Naive B cell (primary cell): ENCODE results near the gene RAD51B. TPM values are rescaled to one million over a fixed set of nuclear protein-coding genes. Genes with fewer than 3 reads are reported as not detected.
"Not testable (repeated sequence)": the region's sequence is repeated elsewhere in the genome, so short reads cannot be mapped to it uniquely, and the experiment has no call there.

Experiments
- ATAC-seq, 2 donors: fragments of 150-1000 bp; cut with Tn5 transposase; 2 replicates each; pipeline ENCODE4 v1.10.0; 2021; ENCODE audit warnings: low read depth in 2 of 2, mild to moderate bottlenecking in 2 of 2, moderate library complexity in 2 of 2
- DNase-seq: peaks from one replicate; pipeline ENCODE4 v3.0.0; 2022
- H3K27ac Mint-ChIP-seq, 6 donors: one replicate each; pipeline ENCODE4 v1.8.0; 2020 to 2022; ENCODE audit warnings: mild to moderate bottlenecking in 6 of 6, mixed read lengths in 6 of 6, moderate library complexity in 5 of 6, inconsistent platforms in 2 of 6
- H3K27me3 Mint-ChIP-seq, 3 donors: one replicate each; pipeline ENCODE4 v1.8.0; 2021 to 2022; ENCODE audit warnings: mixed read lengths in 3 of 3, mild to moderate bottlenecking in 1 of 3
- H3K36me3 Mint-ChIP-seq, 2 donors: one replicate each; pipeline ENCODE4 v1.8.0; 2020 to 2022; ENCODE audit warnings: mixed read lengths in 2 of 2, inconsistent platforms in 1 of 2, mild to moderate bottlenecking in 1 of 2
- H3K4me1 Mint-ChIP-seq, 3 donors: one replicate each; pipeline ENCODE4 v1.8.0; 2020 to 2022; ENCODE audit warnings: mixed read lengths in 3 of 3, inconsistent platforms in 1 of 3, mild to moderate bottlenecking in 1 of 3, moderate library complexity in 1 of 3
- H3K4me3 Mint-ChIP-seq, 8 donors: one replicate each; pipeline ENCODE4 v1.8.0; 2020 to 2022; ENCODE audit warnings: mild to moderate bottlenecking in 8 of 8, mixed read lengths in 8 of 8, moderate library complexity in 8 of 8, inconsistent platforms in 2 of 8
- H3K9me3 Mint-ChIP-seq, 7 donors: one replicate each; pipeline ENCODE4 v1.8.0; 2020 to 2022; ENCODE audit warnings: mixed read lengths in 7 of 7, mild to moderate bottlenecking in 5 of 7, inconsistent platforms in 2 of 7, moderate library complexity in 1 of 7
- polyA plus RNA-seq, 6 donors: library from polyadenylated mRNA; unstranded; fragments of 300-500 nt; fragmentation: Illumina TruSeq; gene quantifications; one replicate each; pipeline ENCODE4 v1.2.3, GENCODE V29; 2021; ENCODE audit warnings: low read depth in 6 of 6

The RAD51B gene
- polyA plus RNA-seq, 6 donors from 2014 or later, result 27.4 to 37.2 (median 31.8) TPM

DNA sequence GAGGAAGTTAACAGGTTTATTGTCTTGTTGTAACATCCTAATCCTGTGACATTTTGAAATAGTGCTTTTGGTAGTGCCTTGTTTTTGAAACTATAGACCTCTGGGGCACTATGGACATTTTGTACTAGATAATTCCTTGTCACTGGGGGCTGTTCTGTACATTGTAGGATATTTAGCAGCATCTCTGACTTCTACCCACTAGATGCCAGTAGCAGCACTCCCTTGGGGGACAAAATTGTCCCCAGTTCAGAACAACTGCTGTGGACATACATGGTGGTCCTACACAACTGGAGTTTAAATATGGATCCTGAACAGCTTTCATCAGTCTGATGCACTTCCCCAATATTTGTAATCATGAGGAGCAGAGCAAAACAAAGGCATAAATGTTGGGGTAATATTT lies 264.7 kb downstream of the RAD51B start:
- Mint-ChIP-seq H3K4me1 (peaks cover 23 to 43% (median 34%) of the 10 kb centered on the region in 3 donors), H3K9me3 (peaks cover 0 to 2% (median 0%) of the 10 kb centered on the region in 7 donors), H3K36me3 (no peaks in the 10 kb centered on the region), H3K4me3 (no peak overlapping the region), H3K27me3 (no peaks in the 10 kb centered on the region), H3K27ac (no peak overlapping the region)
- DNase-seq (no peak), ATAC-seq (no peak)

GRCh38 chr14:68085742-68086141 lies 266.2 kb downstream of the RAD51B start:
- peaks cover 0 to 2% (median 0%) of the 10 kb centered on the region in 7 donors for H3K9me3 Mint-ChIP-seq
- H3K36me3 Mint-ChIP-seq, result no peaks in the 10 kb centered on the region
- DNase-seq (no peak), ATAC-seq (no peak)
- H3K4me3 Mint-ChIP-seq, result no peak overlapping the region
- H3K4me1 Mint-ChIP-seq, result peaks cover 11 to 30% (median 23%) of the 10 kb centered on the region in 3 donors
- no peaks in the 10 kb centered on the region for H3K27me3 Mint-ChIP-seq
- peak overlapping the region in 1 of 6 donors; percentile 38 for H3K27ac Mint-ChIP-seq

DNA sequence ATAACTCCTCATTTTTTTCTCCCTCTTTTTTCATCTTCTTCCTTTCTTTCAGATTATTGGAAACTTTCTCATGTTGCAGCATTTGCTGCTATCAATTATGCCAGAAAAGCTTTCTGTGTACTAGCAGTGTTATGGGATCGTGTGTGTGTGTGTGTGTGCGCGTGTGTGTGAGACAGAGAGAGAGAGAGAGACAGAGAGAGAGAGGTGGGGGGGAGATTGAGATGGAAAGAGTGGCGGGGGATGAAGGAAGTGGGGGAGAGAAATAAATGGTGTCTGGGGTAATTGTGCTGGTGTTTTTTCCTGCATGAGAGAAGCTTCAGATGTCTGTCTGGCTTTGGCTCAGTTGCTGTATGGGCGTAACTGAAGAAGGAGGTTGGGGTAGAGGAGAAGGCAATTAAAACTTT lies 268.9 kb downstream of the RAD51B start:
- peak overlapping the region in 2 of 6 donors; percentile 1 to 49 for H3K27ac Mint-ChIP-seq
- ATAC-seq (no peak), DNase-seq (no peak)
- peaks cover 6 to 18% (median 8%) of the 10 kb centered on the region in 3 donors for H3K4me1 Mint-ChIP-seq
- H3K4me3 Mint-ChIP-seq, result no peak overlapping the region
- H3K36me3 Mint-ChIP-seq, result no peaks in the 10 kb centered on the region
- H3K27me3 Mint-ChIP-seq, result no peaks in the 10 kb centered on the region
- peaks cover 0 to 11% (median 2%) of the 10 kb centered on the region in 7 donors for H3K9me3 Mint-ChIP-seq

GRCh38 chr14:68089146-68089731 lies 269.7 kb downstream of the RAD51B start:
- peaks cover 0 to 11% (median 2%) of the 10 kb centered on the region in 7 donors for H3K9me3 Mint-ChIP-seq
- H3K27ac Mint-ChIP-seq, result peak overlapping the region in 2 of 6 donors; percentile 74 to 81
- peak overlapping the region in 3 of 8 donors; percentile 18 to 30 (median 23) for H3K4me3 Mint-ChIP-seq
- ATAC-seq (no peak), DNase-seq (no peak)
- H3K27me3 Mint-ChIP-seq, result no peaks in the 10 kb centered on the region
- peaks cover 6 to 18% (median 8%) of the 10 kb centered on the region in 3 donors for H3K4me1 Mint-ChIP-seq
- peaks cover 0 to 4% of the 10 kb centered on the region in 2 donors for H3K36me3 Mint-ChIP-seq

GRCh38 chr14:68094158-68094557 lies 274.6 kb downstream of the RAD51B start:
- no peak for DNase-seq
- peaks cover 0 to 8% (median 0%) of the 10 kb centered on the region in 3 donors for H3K4me1 Mint-ChIP-seq
- no peak overlapping the region for H3K4me3 Mint-ChIP-seq
- H3K36me3 Mint-ChIP-seq, result peaks cover 20 to 22% of the 10 kb centered on the region in 2 donors
- H3K9me3 Mint-ChIP-seq, result peaks cover 3 to 18% (median 12%) of the 10 kb centered on the region in 7 donors
- no peaks in the 10 kb centered on the region for H3K27me3 Mint-ChIP-seq
- no peak for ATAC-seq
- no peak overlapping the region for H3K27ac Mint-ChIP-seq

DNA sequence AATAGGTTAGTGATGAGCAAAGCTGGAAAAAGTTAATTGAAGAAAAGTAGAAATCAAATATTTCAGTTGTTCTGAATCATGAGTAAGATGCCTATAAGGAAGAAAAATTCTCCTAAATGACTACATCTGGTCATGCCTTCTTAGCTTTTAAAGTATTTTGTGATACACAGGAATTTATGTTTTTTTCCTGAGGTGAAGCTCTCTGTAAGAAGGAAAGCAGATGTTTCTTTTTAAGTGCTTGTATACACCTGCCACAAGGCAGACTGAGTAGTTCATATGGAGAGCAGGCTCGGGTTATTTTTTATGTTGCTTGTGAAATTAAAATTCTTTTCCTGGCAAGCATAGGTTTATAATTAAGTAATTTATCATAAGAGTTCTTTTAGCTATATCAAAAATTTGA lies 275.2 kb downstream of the RAD51B start:
- Mint-ChIP-seq H3K27me3 (no peaks in the 10 kb centered on the region), H3K4me3 (no peak overlapping the region), H3K27ac (no peak overlapping the region), H3K36me3 (peaks cover 20 to 27% of the 10 kb centered on the region in 2 donors), H3K9me3 (peaks cover 5 to 23% (median 18%) of the 10 kb centered on the region in 7 donors), H3K4me1 (peaks cover 0 to 6% (median 0%) of the 10 kb centered on the region in 3 donors)
- no peak for ATAC-seq
- no peak for DNase-seq

DNA sequence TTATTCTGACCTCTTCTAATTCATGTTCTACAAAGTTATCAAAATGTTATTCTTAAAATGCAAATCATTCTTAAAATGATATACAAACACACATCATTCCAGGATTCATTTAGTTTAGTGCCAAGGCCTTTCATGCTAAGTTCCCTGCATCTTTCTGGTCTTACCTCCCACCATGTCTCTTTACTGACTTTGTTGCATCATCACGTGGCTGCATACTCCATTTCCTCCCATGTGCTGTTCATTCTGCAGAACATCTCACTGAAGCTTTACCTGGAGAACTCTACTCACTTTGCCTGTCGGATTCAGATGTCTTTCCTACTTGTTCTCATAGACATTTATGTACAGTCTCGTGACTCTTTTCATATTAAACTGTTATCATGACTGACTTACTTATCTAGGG lies 278.1 kb downstream of the RAD51B start:
- Mint-ChIP-seq H3K4me3 (no peak overlapping the region), H3K4me1 (peaks cover 0 to 6% (median 0%) of the 10 kb centered on the region in 3 donors), H3K27ac (no peak overlapping the region), H3K9me3 (peaks cover 16 to 46% (median 36%) of the 10 kb centered on the region in 7 donors), H3K27me3 (no peaks in the 10 kb centered on the region), H3K36me3 (peaks cover 33 to 54% of the 10 kb centered on the region in 2 donors)
- no peak for ATAC-seq
- no peak for DNase-seq

- DNase-seq, result no peak
- ATAC-seq, result no peak
- Mint-ChIP-seq H3K4me3 (no peak overlapping the region), H3K27me3 (no peaks in the 10 kb centered on the region), H3K9me3 (peaks cover 16 to 57% (median 38%) of the 10 kb centered on the region in 7 donors), H3K27ac (no peak overlapping the region), H3K36me3 (peaks cover 30 to 56% of the 10 kb centered on the region in 2 donors), H3K4me1 (peaks cover 0 to 6% (median 0%) of the 10 kb centered on the region in 3 donors)
These were observed 279.3 kb downstream of the RAD51B start for GRCh38 chr14:68098834-68099233.

- Mint-ChIP-seq H3K9me3 (peaks cover 16 to 57% (median 38%) of the 10 kb centered on the region in 7 donors), H3K4me3 (no peak overlapping the region), H3K4me1 (peaks cover 0 to 1% (median 0%) of the 10 kb centered on the region in 3 donors), H3K27ac (no peak overlapping the region), H3K27me3 (no peaks in the 10 kb centered on the region), H3K36me3 (peaks cover 29 to 56% of the 10 kb centered on the region in 2 donors)
- ATAC-seq, result no peak
- DNase-seq, result no peak
These were observed 280.0 kb downstream of the RAD51B start for GRCh38 chr14:68099495-68100045.

DNA sequence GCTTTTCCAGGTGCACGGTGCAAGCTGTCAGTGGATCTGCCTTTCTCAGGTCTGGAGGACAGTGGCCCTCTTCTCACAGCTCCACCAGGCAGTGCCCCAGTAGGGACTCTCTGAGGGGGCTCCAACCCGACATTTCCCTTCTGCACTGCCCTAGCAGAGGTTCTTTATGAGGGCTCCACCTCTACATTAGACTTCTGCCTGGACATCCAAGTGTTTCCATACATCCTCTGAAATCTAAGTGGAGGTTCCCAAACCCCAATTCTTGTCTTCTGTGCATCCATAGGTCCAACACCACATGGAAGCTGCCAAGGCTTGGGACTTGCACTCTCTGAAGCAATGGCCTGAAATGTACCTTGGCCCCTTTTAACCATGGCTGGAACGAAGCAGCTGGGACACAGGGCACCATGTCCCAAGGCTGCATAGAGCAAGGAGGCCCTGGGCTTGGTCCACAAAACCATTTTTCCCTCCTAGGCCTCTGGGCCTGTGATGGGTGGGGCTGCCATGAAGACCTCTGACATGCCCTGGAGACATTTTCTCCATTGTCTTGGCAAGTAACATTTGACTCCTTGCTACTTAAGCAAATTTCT lies 282.2 kb downstream of the RAD51B start:
- DNase-seq, H3K27me3 Mint-ChIP-seq, H3K27ac Mint-ChIP-seq, H3K4me1 Mint-ChIP-seq, ATAC-seq: not testable (repeated sequence)
- Mint-ChIP-seq H3K9me3 (peaks cover 16 to 57% (median 38%) of the 10 kb centered on the region in 7 donors), H3K4me3 (peak overlapping the region in 1 of 8 donors; percentile 30), H3K36me3 (peaks cover 29 to 56% of the 10 kb centered on the region in 2 donors)

GRCh38 chr14:68103853-68104252 lies 284.3 kb downstream of the RAD51B start:
- H3K4me1 Mint-ChIP-seq, result no peaks in the 10 kb centered on the region
- H3K27ac Mint-ChIP-seq, result no peak overlapping the region
- DNase-seq (no peak), ATAC-seq (no peak)
- peaks cover 13 to 38% of the 10 kb centered on the region in 2 donors for H3K36me3 Mint-ChIP-seq
- H3K4me3 Mint-ChIP-seq, result no peak overlapping the region
- no peaks in the 10 kb centered on the region for H3K27me3 Mint-ChIP-seq
- peaks cover 10 to 49% (median 30%) of the 10 kb centered on the region in 7 donors for H3K9me3 Mint-ChIP-seq

- Mint-ChIP-seq H3K27me3 (no peaks in the 10 kb centered on the region), H3K27ac (no peak overlapping the region), H3K4me3 (no peak overlapping the region), H3K36me3 (peaks cover 13 to 31% of the 10 kb centered on the region in 2 donors), H3K9me3 (peaks cover 9 to 42% (median 30%) of the 10 kb centered on the region in 7 donors), H3K4me1 (peaks cover 0 to 4% (median 0%) of the 10 kb centered on the region in 3 donors)
- no peak for ATAC-seq
- no peak for DNase-seq
These were observed 284.9 kb downstream of the RAD51B start for GRCh38 chr14:68104518-68104917.

GRCh38 chr14:68105816-68106215 lies 286.2 kb downstream of the RAD51B start:
- no peaks in the 10 kb centered on the region for H3K27me3 Mint-ChIP-seq
- DNase-seq (no peak), ATAC-seq (no peak)
- H3K4me1 Mint-ChIP-seq, result peaks cover 0 to 5% (median 0%) of the 10 kb centered on the region in 3 donors
- peaks cover 9 to 18% of the 10 kb centered on the region in 2 donors for H3K36me3 Mint-ChIP-seq
- H3K4me3 Mint-ChIP-seq, result no peak overlapping the region
- H3K27ac Mint-ChIP-seq, result no peak overlapping the region
- peaks cover 6 to 29% (median 20%) of the 10 kb centered on the region in 7 donors for H3K9me3 Mint-ChIP-seq
